Measurements from ENCODE around the gene DDX19B. TPM values are rescaled to one million over a fixed set of nuclear protein-coding genes. Genes with fewer than 3 reads are reported as not detected.
"Not testable (repeated sequence)": the region's sequence is repeated elsewhere in the genome, so short reads cannot be mapped to it uniquely, and the experiment has no call there.

DDX19B gene
- total and polyA plus RNA-seq, 7 experiments from 2014 or later: 23.6 to 60.5 (median 29.0) TPM

- H3K27ac Mint-ChIP-seq: peak overlapping the region in 8 of 9 donors; percentile 1 to 79 (median 37)
- H3K4me3 ChIP-seq (ENCODE audit: low read length): no peak overlapping the region
These were observed 6.0 kb downstream of the DDX19B start for GRCh38 chr16:70304892-70305448.

GRCh38 chr16:70306880-70307279, 7.9 kb downstream of the DDX19B start:
- Histone ChIP-seq H3K4me1 (ENCODE audit: control insufficient read depth in 2 of 2, insufficient read depth in 2 of 2, low read length in 2 of 2) (no peaks in the 10 kb centered on the region), H3K27me3 (ENCODE audit: control insufficient read depth in 2 of 2, insufficient read depth in 2 of 2, low read length in 2 of 2) (no peaks in the 10 kb centered on the region), H3K4me3 (ENCODE audit: low read length) (no peak overlapping the region), H3K27ac (ENCODE audit: low read depth, low read length) (no peak overlapping the region), H3K9me3 (ENCODE audit: control insufficient read depth in 2 of 3, low read length in 3 of 3) (no peaks in the 10 kb centered on the region), H3K36me3 (ENCODE audit: control insufficient read depth in 2 of 3, insufficient read depth in 3 of 3, low read length in 3 of 3) (peaks cover 0 to 3% (median 0%) of the 10 kb centered on the region in 3 experiments)
- Mint-ChIP-seq H3K9me3 (peaks cover 0 to 6% (median 0%) of the 10 kb centered on the region in 11 donors), H3K4me1 (peaks cover 11 to 37% (median 29%) of the 10 kb centered on the region in 7 donors), H3K4me3 (no peak overlapping the region), H3K27me3 (no peaks in the 10 kb centered on the region), H3K36me3 (peaks cover 0 to 15% (median 14%) of the 10 kb centered on the region in 5 donors), H3K27ac (peak overlapping the region in 1 of 9 donors; percentile 12)
- POLR2A ChIA-PET: interaction anchor here (0.5 to 1.2 kb wide), 3 partner anchors 14 to 29 kb away, joined by 3 to 6 read pairs (median 3); partner anchors contain the start of gene AARS1
- no peak for DNase-seq
- no peak for ATAC-seq
- intact Hi-C loops (cut with micrococcal nuclease): no loop called here
- CTCF ChIA-PET: interaction anchor here (0.6 kb wide), 1 partner anchor 17 kb away, joined by 3 read pairs; no protein-coding TSS in a partner anchor

More at GRCh38 chr16:70304892-70305448, 6.0 kb downstream of the DDX19B start:
- DNase-seq: no peak
- ChIA-PET CTCF (no interaction called here), POLR2A (no interaction called here)
- no peak for ATAC-seq
- peaks cover 27 to 56% (median 47%) of the 10 kb centered on the region in 7 donors for H3K4me1 Mint-ChIP-seq
- H3K36me3 Mint-ChIP-seq: peaks cover 8 to 30% (median 27%) of the 10 kb centered on the region in 5 donors
- H3K4me1 ChIP-seq (ENCODE audit: control insufficient read depth in 2 of 2, insufficient read depth in 2 of 2, low read length in 2 of 2): no peaks in the 10 kb centered on the region
- H3K27ac ChIP-seq (ENCODE audit: low read depth, low read length): no peak overlapping the region
- no peaks in the 10 kb centered on the region for H3K36me3 ChIP-seq (ENCODE audit: control insufficient read depth in 2 of 3, insufficient read depth in 3 of 3, low read length in 3 of 3)
- intact Hi-C loops (cut with micrococcal nuclease): no loop called here
- H3K9me3 Mint-ChIP-seq: peaks cover 0 to 17% (median 8%) of the 10 kb centered on the region in 11 donors
- no peaks in the 10 kb centered on the region for H3K9me3 ChIP-seq (ENCODE audit: control insufficient read depth in 2 of 3, low read length in 3 of 3)
- H3K27me3 ChIP-seq (ENCODE audit: control insufficient read depth in 2 of 2, insufficient read depth in 2 of 2, low read length in 2 of 2): no peaks in the 10 kb centered on the region
- no peaks in the 10 kb centered on the region for H3K27me3 Mint-ChIP-seq
- H3K4me3 Mint-ChIP-seq: peak overlapping the region in 3 of 10 donors; percentile 22 to 38 (median 32)

GRCh38 chr16:70307726-70308125, 8.7 kb downstream of the DDX19B start:
- not testable (repeated sequence) for ATAC-seq

GRCh38 chr16:70320121-70320520, 21.1 kb downstream of the DDX19B start:
- Mint-ChIP-seq H3K36me3 (peaks cover 0 to 13% (median 7%) of the 10 kb centered on the region in 5 donors), H3K4me3 (no peak overlapping the region), H3K4me1 (peaks cover 0 to 2% (median 0%) of the 10 kb centered on the region in 7 donors), H3K9me3 (no peaks in the 10 kb centered on the region), H3K27ac (no peak overlapping the region), H3K27me3 (no peaks in the 10 kb centered on the region)
- Histone ChIP-seq H3K27ac (ENCODE audit: low read depth, low read length) (no peak overlapping the region), H3K4me1 (ENCODE audit: control insufficient read depth in 2 of 2, insufficient read depth in 2 of 2, low read length in 2 of 2) (no peaks in the 10 kb centered on the region), H3K27me3 (ENCODE audit: control insufficient read depth in 2 of 2, insufficient read depth in 2 of 2, low read length in 2 of 2) (no peaks in the 10 kb centered on the region), H3K9me3 (ENCODE audit: control insufficient read depth in 2 of 3, low read length in 3 of 3) (no peaks in the 10 kb centered on the region), H3K4me3 (ENCODE audit: low read length) (no peak overlapping the region), H3K36me3 (ENCODE audit: control insufficient read depth in 2 of 3, insufficient read depth in 3 of 3, low read length in 3 of 3) (peaks cover 0 to 55% (median 6%) of the 10 kb centered on the region in 3 experiments)
- ChIA-PET POLR2A (interaction anchor here (0.6 kb wide), 2 partner anchors 22 to 251 kb away, joined by 3 to 4 read pairs; no protein-coding TSS in a partner anchor), CTCF (interaction anchor here (1.1 to 1.7 kb wide), 2 partner anchors 21 to 309 kb away, joined by 3 to 5 read pairs; partner anchors contain the start of gene DDX19B)
- ATAC-seq (no peak), DNase-seq (no peak)
- intact Hi-C loops (cut with micrococcal nuclease): no loop called here

More at GRCh38 chr16:70307726-70308125, 8.7 kb downstream of the DDX19B start:
- not testable (repeated sequence) for H3K4me3 Mint-ChIP-seq; H3K4me3 ChIP-seq (ENCODE audit: low read length); H3K36me3 Mint-ChIP-seq; DNase-seq; H3K9me3 Mint-ChIP-seq; H3K27me3 Mint-ChIP-seq; H3K27me3 ChIP-seq (ENCODE audit: control insufficient read depth in 2 of 2, insufficient read depth in 2 of 2, low read length in 2 of 2); H3K27ac Mint-ChIP-seq; H3K36me3 ChIP-seq (ENCODE audit: control insufficient read depth in 2 of 3, insufficient read depth in 3 of 3, low read length in 3 of 3); H3K27ac ChIP-seq (ENCODE audit: low read depth, low read length); H3K9me3 ChIP-seq (ENCODE audit: control insufficient read depth in 2 of 3, low read length in 3 of 3); H3K4me1 ChIP-seq (ENCODE audit: control insufficient read depth in 2 of 2, insufficient read depth in 2 of 2, low read length in 2 of 2)
- ChIA-PET CTCF (interaction anchor here (0.6 kb wide), 1 partner anchor 17 kb away, joined by 3 read pairs; no protein-coding TSS in a partner anchor), POLR2A (interaction anchor here (1.0 kb wide), 1 partner anchor 80 kb away, joined by 3 read pairs; no protein-coding TSS in a partner anchor)
- H3K4me1 Mint-ChIP-seq: peaks cover 10 to 29% (median 27%) of the 10 kb centered on the region in 7 donors
- intact Hi-C loops (cut with micrococcal nuclease): loop anchor here in 1 of 2 donors (1.0 kb wide), 1 partner anchor 20 kb away; no protein-coding TSS in a partner anchor

GRCh38 chr16:70324998-70325747, 26.2 kb downstream of the DDX19B start:
- ATAC-seq (no peak), DNase-seq (no peak)
- H3K36me3 Mint-ChIP-seq: peaks cover 0 to 13% (median 5%) of the 10 kb centered on the region in 5 donors

GRCh38 chr16:70331091-70331490, 32.1 kb downstream of the DDX19B start:
- no peaks in the 10 kb centered on the region for H3K9me3 ChIP-seq (ENCODE audit: control insufficient read depth in 2 of 3, low read length in 3 of 3)
- CTCF ChIA-PET: interaction anchor here (1.0 to 1.6 kb wide), 4 partner anchors 10 to 318 kb away, joined by 3 to 4 read pairs (median 4); no protein-coding TSS in a partner anchor
- peaks cover 0 to 52% (median 8%) of the 10 kb centered on the region in 3 experiments for H3K36me3 ChIP-seq (ENCODE audit: control insufficient read depth in 2 of 3, insufficient read depth in 3 of 3, low read length in 3 of 3)
- H3K27me3 Mint-ChIP-seq: no peaks in the 10 kb centered on the region
- intact Hi-C loops (cut with micrococcal nuclease): loop anchor here in 1 of 2 donors (1.0 kb wide), 1 partner anchor 322 kb away; no protein-coding TSS in a partner anchor
- POLR2A ChIA-PET: interaction anchor here (0.7 to 0.8 kb wide), 2 partner anchors 15 to 34 kb away, joined by 3 read pairs; no protein-coding TSS in a partner anchor
- H3K36me3 Mint-ChIP-seq: peaks cover 0 to 17% (median 10%) of the 10 kb centered on the region in 5 donors
- peak overlapping the region in 2 of 9 donors; percentile 52 to 53 for H3K27ac Mint-ChIP-seq
- no peaks in the 10 kb centered on the region for H3K9me3 Mint-ChIP-seq
- no peak for DNase-seq
- no peak overlapping the region for H3K4me3 Mint-ChIP-seq
- no peaks in the 10 kb centered on the region for H3K27me3 ChIP-seq (ENCODE audit: control insufficient read depth in 2 of 2, insufficient read depth in 2 of 2, low read length in 2 of 2)
- H3K4me1 ChIP-seq (ENCODE audit: control insufficient read depth in 2 of 2, insufficient read depth in 2 of 2, low read length in 2 of 2): no peaks in the 10 kb centered on the region
- no peaks in the 10 kb centered on the region for H3K4me1 Mint-ChIP-seq
- H3K27ac ChIP-seq (ENCODE audit: low read depth, low read length): no peak overlapping the region
- no peak for ATAC-seq
- H3K4me3 ChIP-seq (ENCODE audit: low read length): no peak overlapping the region

More at GRCh38 chr16:70324998-70325747, 26.2 kb downstream of the DDX19B start:
- CTCF ChIA-PET: interaction anchor here (0.6 to 1.2 kb wide), 3 partner anchors 20 to 354 kb away, joined by 3 to 4 read pairs (median 3); no protein-coding TSS in a partner anchor
- no peak overlapping the region for H3K4me3 Mint-ChIP-seq
- Histone ChIP-seq H3K9me3 (ENCODE audit: control insufficient read depth in 2 of 3, low read length in 3 of 3) (no peaks in the 10 kb centered on the region), H3K4me1 (ENCODE audit: control insufficient read depth in 2 of 2, insufficient read depth in 2 of 2, low read length in 2 of 2) (no peaks in the 10 kb centered on the region), H3K27ac (ENCODE audit: low read depth, low read length) (no peak overlapping the region), H3K4me3 (ENCODE audit: low read length) (no peak overlapping the region), H3K36me3 (ENCODE audit: control insufficient read depth in 2 of 3, insufficient read depth in 3 of 3, low read length in 3 of 3) (peaks cover 0 to 39% (median 3%) of the 10 kb centered on the region in 3 experiments), H3K27me3 (ENCODE audit: control insufficient read depth in 2 of 2, insufficient read depth in 2 of 2, low read length in 2 of 2) (no peaks in the 10 kb centered on the region)
- no peak overlapping the region for H3K27ac Mint-ChIP-seq
- no peaks in the 10 kb centered on the region for H3K27me3 Mint-ChIP-seq
- H3K9me3 Mint-ChIP-seq: no peaks in the 10 kb centered on the region
- POLR2A ChIA-PET: interaction anchor here (0.6 to 1.7 kb wide), 3 partner anchors 14 to 474 kb away, joined by 3 to 6 read pairs (median 4); no protein-coding TSS in a partner anchor
- peaks cover 0 to 2% (median 0%) of the 10 kb centered on the region in 7 donors for H3K4me1 Mint-ChIP-seq
- intact Hi-C loops (cut with micrococcal nuclease): no loop called here
